Measurements from ENCODE around the gene PATZ1. TPM values are rescaled to one million over a fixed set of nuclear protein-coding genes. Genes with fewer than 3 reads are reported as not detected.
A peak's percentile ranks its signal among the peaks of the same experiment; 100 is the strongest.
"Not testable (repeated sequence)": the region's sequence is repeated elsewhere in the genome, so short reads cannot be mapped to it uniquely, and the experiment has no call there.

The PATZ1 gene
- polyA plus RNA-seq, 4 donors: 4.2 to 42.0 (median 12.8) TPM

DNA sequence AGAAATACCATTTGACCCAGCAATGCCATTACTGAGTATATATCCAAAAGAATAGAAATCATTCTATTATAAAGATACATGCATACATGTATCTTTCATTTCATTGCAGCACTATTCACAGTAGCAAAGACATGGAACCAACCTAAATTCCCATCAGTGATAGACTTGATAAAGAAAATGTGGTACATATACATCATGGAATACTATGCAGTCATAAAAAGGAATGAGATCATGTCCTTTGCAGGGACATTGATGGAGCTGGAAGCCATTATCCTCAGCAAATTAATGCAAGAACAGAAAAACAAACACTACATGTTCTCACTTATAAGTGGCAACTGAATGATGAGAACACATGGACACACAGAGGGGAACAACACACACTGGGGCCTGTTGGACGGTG, 31.9 kb downstream of the PATZ1 start:
- H3K36me3 ChIP-seq (ENCODE audit: control insufficient read depth in 3 of 3, insufficient read depth in 2 of 3, low read depth in 1 of 3, low read length in 3 of 3); FAIRE-seq; H3K27me3 ChIP-seq (ENCODE audit: control insufficient read depth in 3 of 3, insufficient read depth in 3 of 3, low read length in 3 of 3); H3K27ac ChIP-seq (ENCODE audit: low read depth in 1 of 3, low read length in 2 of 3); H3K4me3 ChIP-seq (ENCODE audit: low read depth in 1 of 3, low read length in 3 of 3); DNase-seq; H3K9me3 ChIP-seq (ENCODE audit: control insufficient read depth in 2 of 2, insufficient read depth in 1 of 2, low read depth in 1 of 2, low read length in 1 of 2); H3K4me1 ChIP-seq (ENCODE audit: control insufficient read depth in 3 of 3, insufficient read depth in 2 of 3, low read depth in 1 of 3, low read length in 2 of 3): not testable (repeated sequence)
- WGBS, 3 donors: 95 to 100% (median 96%) methylated on average over 1 of the region's 1 CpG

DNA sequence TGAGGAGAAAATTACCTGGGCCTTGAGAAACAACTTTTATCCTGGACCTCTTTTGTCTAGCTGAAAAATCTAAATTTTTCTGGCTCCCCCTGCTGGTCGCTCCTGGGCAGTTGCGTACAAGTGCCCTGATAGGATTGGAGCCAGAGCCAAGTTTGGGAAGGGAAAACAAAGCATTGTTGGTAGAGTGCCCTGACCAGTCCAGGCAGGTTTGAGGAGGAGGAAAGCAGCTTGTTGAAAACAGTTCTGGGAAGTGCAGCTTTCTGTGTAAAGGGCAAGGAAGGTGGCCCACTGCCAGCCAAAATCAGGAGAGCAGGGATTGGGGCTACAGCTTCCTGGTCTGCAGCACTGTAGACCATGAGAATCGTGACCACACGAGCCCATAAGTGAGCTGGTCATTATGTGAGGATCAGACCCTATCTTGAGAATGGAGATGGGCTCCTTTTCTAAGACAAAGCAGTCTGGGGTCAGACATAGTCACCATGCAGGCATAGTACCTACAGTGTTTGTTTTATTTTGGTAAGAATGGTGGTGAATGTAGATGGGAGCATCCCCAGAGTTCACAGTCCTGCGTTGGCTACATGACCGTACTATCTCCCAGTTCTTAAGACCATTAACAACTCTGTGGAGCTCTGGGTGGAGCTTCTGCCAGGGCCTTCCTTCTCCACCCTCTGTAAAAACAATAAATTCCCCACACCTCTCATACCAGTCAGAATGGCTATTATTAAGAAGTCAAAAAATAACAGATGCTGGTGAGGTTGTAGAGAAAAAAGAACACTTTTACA, 32.6 kb downstream of the PATZ1 start:
- Histone ChIP-seq H3K36me3 (ENCODE audit: control insufficient read depth in 3 of 3, insufficient read depth in 2 of 3, low read depth in 1 of 3, low read length in 3 of 3) (no peaks in the 10 kb centered on the region), H3K4me3 (ENCODE audit: low read depth in 1 of 3, low read length in 3 of 3) (no peak overlapping the region), H3K4me1 (ENCODE audit: control insufficient read depth in 3 of 3, insufficient read depth in 2 of 3, low read depth in 1 of 3, low read length in 2 of 3) (peaks cover 0 to 4% (median 0%) of the 10 kb centered on the region in 3 donors), H3K27ac (ENCODE audit: low read depth in 1 of 3, low read length in 2 of 3) (peak overlapping the region in 1 of 3 donors; percentile 79), H3K27me3 (ENCODE audit: control insufficient read depth in 3 of 3, insufficient read depth in 3 of 3, low read length in 3 of 3) (no peaks in the 10 kb centered on the region), H3K9me3 (ENCODE audit: control insufficient read depth in 2 of 2, insufficient read depth in 1 of 2, low read depth in 1 of 2, low read length in 1 of 2) (peaks cover 0 to 5% of the 10 kb centered on the region in 2 donors)
- DNase-seq (peak; percentile 73), FAIRE-seq (no peak)
- WGBS, 3 donors: 16 to 28% (median 23%) methylated on average over 6 of the region's 6 CpGs

DNA sequence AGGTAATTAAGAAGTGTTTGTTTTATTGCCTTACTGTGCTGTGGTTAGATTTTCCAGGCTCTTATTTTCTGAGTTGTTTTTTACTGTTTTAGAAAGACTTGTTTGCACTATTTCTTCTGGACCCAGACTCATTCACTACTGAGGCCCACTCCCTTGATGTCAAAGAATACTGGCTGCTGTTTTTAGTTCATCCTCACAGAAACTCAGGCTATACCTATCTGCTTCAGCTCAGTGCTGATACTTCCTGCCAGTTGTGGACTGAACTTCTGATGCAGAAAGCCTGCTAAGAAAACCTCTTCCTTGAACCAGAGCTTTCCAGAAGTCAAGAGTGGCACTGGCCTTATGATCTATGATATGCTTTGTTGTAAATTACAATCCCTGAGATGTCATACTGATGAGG, 38.0 kb downstream of the PATZ1 start:
- DNase-seq (no peak), FAIRE-seq (no peak)
- no peaks in the 10 kb centered on the region for H3K9me3 ChIP-seq (ENCODE audit: control insufficient read depth in 2 of 2, insufficient read depth in 1 of 2, low read depth in 1 of 2, low read length in 1 of 2)
- no peaks in the 10 kb centered on the region for H3K4me1 ChIP-seq (ENCODE audit: control insufficient read depth in 3 of 3, insufficient read depth in 2 of 3, low read depth in 1 of 3, low read length in 2 of 3)
- H3K4me3 ChIP-seq (ENCODE audit: low read depth in 1 of 3, low read length in 3 of 3): no peak overlapping the region
- H3K27ac ChIP-seq (ENCODE audit: low read depth in 1 of 3, low read length in 2 of 3): no peak overlapping the region
- H3K36me3 ChIP-seq (ENCODE audit: control insufficient read depth in 3 of 3, insufficient read depth in 2 of 3, low read depth in 1 of 3, low read length in 3 of 3): no peaks in the 10 kb centered on the region
- H3K27me3 ChIP-seq (ENCODE audit: control insufficient read depth in 3 of 3, insufficient read depth in 3 of 3, low read length in 3 of 3): no peaks in the 10 kb centered on the region

DNA sequence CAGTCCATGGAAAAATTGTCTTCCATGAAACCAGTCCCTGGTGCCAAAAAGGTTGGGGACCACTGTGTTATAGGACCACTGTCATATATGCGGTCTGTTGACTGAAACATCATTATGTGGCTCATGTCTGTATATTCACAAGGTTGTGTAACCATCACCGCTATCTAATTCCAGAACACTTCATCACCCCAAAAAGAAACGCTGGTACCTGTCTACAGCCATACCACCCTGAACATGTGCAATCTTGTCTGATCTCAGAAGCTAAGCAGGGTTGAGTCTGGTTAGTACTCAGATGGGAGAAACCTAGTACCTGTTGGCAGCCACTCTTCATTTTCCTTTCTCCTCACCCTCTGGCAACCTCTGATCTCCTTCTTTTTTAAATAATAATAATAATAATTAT, 41.0 kb downstream of the PATZ1 start:
- H3K36me3 ChIP-seq (ENCODE audit: control insufficient read depth in 3 of 3, insufficient read depth in 2 of 3, low read depth in 1 of 3, low read length in 3 of 3): no peaks in the 10 kb centered on the region
- 90 to 94% (median 91%) methylated on average over 3 of the region's 3 CpGs for WGBS, 3 donors
- FAIRE-seq: no peak

DNA sequence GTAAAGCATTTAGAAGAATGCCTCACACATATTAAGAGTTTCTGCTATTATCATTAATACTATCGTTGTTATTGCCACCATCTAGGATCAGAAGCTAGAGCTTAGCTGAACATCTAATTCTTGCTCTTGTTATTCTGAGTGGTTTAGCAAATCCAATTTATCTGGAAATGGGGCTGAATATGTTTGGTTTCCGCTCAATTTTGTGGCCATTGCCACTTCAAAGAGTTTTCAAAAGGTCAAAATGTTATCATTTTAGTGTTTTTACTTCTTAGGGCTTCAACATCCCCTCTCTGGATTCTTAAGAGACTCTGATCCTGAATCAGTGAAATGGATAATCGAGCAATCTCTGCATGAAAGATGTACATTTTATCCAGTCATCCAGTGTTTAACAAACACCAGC, 43.6 kb downstream of the PATZ1 start:
- DNase-seq: no peak
- no peaks in the 10 kb centered on the region for H3K36me3 ChIP-seq (ENCODE audit: control insufficient read depth in 3 of 3, insufficient read depth in 2 of 3, low read depth in 1 of 3, low read length in 3 of 3)
- no peak for FAIRE-seq
- no peaks in the 10 kb centered on the region for H3K27me3 ChIP-seq (ENCODE audit: control insufficient read depth in 3 of 3, insufficient read depth in 3 of 3, low read length in 3 of 3)
- no peak overlapping the region for H3K27ac ChIP-seq (ENCODE audit: low read depth in 1 of 3, low read length in 2 of 3)
- no peaks in the 10 kb centered on the region for H3K9me3 ChIP-seq (ENCODE audit: control insufficient read depth in 2 of 2, insufficient read depth in 1 of 2, low read depth in 1 of 2, low read length in 1 of 2)
- no peak overlapping the region for H3K4me3 ChIP-seq (ENCODE audit: low read depth in 1 of 3, low read length in 3 of 3)
- H3K4me1 ChIP-seq (ENCODE audit: control insufficient read depth in 3 of 3, insufficient read depth in 2 of 3, low read depth in 1 of 3, low read length in 2 of 3): peaks cover 0 to 20% (median 3%) of the 10 kb centered on the region in 3 donors
- WGBS, 3 donors: 78 to 93% (median 82%) methylated on average over 3 of the region's 3 CpGs

More for the DNA sequence above, 41.0 kb downstream of the PATZ1 start:
- Histone ChIP-seq H3K9me3 (ENCODE audit: control insufficient read depth in 2 of 2, insufficient read depth in 1 of 2, low read depth in 1 of 2, low read length in 1 of 2) (no peaks in the 10 kb centered on the region), H3K27me3 (ENCODE audit: control insufficient read depth in 3 of 3, insufficient read depth in 3 of 3, low read length in 3 of 3) (no peaks in the 10 kb centered on the region), H3K27ac (ENCODE audit: low read depth in 1 of 3, low read length in 2 of 3) (no peak overlapping the region), H3K4me3 (ENCODE audit: low read depth in 1 of 3, low read length in 3 of 3) (no peak overlapping the region), H3K4me1 (ENCODE audit: control insufficient read depth in 3 of 3, insufficient read depth in 2 of 3, low read depth in 1 of 3, low read length in 2 of 3) (peaks cover 0 to 20% (median 3%) of the 10 kb centered on the region in 3 donors)
- no peak for DNase-seq

DNA sequence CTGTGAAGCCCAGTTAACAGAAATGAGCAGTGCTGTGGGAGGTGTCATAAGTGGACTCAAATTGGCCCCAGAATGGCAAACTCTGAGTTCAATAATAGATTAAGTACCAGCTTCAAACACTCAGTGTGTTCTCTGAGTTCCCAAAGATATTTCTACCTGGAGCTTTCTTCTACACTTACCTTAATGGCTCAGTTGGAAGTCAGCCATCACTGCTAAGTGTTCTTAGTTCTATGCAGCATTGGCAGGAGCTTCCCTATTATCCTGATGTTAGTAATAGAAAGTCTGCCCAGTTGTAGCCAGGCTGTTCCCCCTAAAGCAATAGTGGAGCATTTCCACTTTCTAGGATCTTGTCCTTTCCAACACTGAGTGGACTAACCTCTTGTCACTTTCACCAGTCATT, 44.1 kb downstream of the PATZ1 start:
- DNase-seq (no peak), FAIRE-seq (no peak)
- Histone ChIP-seq H3K4me3 (ENCODE audit: low read depth in 1 of 3, low read length in 3 of 3) (no peak overlapping the region), H3K36me3 (ENCODE audit: control insufficient read depth in 3 of 3, insufficient read depth in 2 of 3, low read depth in 1 of 3, low read length in 3 of 3) (no peaks in the 10 kb centered on the region), H3K4me1 (ENCODE audit: control insufficient read depth in 3 of 3, insufficient read depth in 2 of 3, low read depth in 1 of 3, low read length in 2 of 3) (peaks cover 0 to 22% (median 3%) of the 10 kb centered on the region in 3 donors), H3K27me3 (ENCODE audit: control insufficient read depth in 3 of 3, insufficient read depth in 3 of 3, low read length in 3 of 3) (no peaks in the 10 kb centered on the region), H3K27ac (ENCODE audit: low read depth in 1 of 3, low read length in 2 of 3) (no peak overlapping the region), H3K9me3 (ENCODE audit: control insufficient read depth in 2 of 2, insufficient read depth in 1 of 2, low read depth in 1 of 2, low read length in 1 of 2) (no peaks in the 10 kb centered on the region)

DNA sequence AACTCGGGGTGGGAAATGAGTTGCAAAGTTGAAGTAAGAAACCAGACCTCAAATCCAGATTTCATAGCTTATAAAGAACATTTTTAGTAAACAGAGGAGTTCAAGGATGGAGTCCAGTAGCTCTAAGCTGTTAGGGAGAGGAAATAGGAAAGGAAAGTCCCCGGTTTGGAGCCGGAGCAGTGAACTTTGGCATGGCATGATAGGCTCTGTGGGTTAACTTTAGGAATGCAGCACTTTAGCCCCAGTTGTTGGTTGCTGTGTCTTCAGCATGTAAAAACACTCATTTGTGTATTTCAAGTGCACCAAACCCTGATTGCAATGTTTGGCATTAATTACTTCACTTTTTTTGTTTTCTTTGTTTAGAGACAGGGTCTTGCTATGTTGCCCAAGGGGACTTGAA, 45.2 kb downstream of the PATZ1 start:
- Histone ChIP-seq H3K4me3 (ENCODE audit: low read depth in 1 of 3, low read length in 3 of 3) (no peak overlapping the region), H3K27ac (ENCODE audit: low read depth in 1 of 3, low read length in 2 of 3) (no peak overlapping the region), H3K4me1 (ENCODE audit: control insufficient read depth in 3 of 3, insufficient read depth in 2 of 3, low read depth in 1 of 3, low read length in 2 of 3) (peaks cover 0 to 29% (median 3%) of the 10 kb centered on the region in 3 donors), H3K36me3 (ENCODE audit: control insufficient read depth in 3 of 3, insufficient read depth in 2 of 3, low read depth in 1 of 3, low read length in 3 of 3) (no peaks in the 10 kb centered on the region), H3K27me3 (ENCODE audit: control insufficient read depth in 3 of 3, insufficient read depth in 3 of 3, low read length in 3 of 3) (no peaks in the 10 kb centered on the region), H3K9me3 (ENCODE audit: control insufficient read depth in 2 of 2, insufficient read depth in 1 of 2, low read depth in 1 of 2, low read length in 1 of 2) (no peaks in the 10 kb centered on the region)
- DNase-seq: peak; percentile 52 to 62
- FAIRE-seq: no peak
- WGBS, 3 donors: 11 to 40% (median 39%) methylated on average over 3 of the region's 3 CpGs

DNA sequence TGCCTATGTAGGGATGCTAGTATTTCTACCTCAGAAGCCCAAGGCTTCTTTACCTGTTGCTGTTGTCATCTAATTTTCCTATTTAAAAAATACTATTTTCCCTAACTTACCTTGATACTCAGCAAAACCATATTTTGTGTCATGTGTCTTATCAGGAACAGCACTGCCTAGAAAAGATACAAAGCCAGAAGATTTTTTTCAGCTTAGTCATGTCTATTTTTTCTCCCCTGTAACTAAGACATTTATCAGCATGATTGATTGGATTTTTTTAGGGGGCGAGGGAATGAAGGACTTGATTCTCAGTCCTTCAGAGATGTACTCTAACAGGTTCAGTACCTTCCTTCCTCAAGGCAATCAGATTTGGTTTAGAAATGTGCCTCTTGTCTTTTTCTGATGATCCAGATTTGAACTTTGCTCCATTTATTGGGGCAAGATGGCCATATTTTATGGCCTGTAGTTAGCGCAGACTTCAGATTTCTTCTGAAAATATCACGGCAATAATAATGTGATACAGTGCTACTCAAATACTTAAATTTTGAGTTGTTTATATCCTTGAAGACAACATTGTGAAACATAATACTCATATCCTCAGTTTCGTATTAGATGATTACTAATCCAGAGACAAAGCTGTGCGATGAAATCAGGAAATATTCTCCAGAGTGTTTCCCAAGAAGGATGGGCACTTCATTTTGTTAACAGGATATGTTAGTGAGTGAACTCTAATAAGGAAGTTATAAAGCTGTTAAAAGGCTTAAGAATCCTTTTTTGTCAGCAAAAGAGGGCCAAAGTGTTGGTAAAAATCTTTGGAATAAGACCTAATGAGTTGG, 50.1 kb downstream of the PATZ1 start:
- FAIRE-seq: no peak
- no peak overlapping the region for H3K4me3 ChIP-seq (ENCODE audit: low read depth in 1 of 3, low read length in 3 of 3)
- peak overlapping the region; percentile 37 to 67 (median 65) for H3K27ac ChIP-seq (ENCODE audit: low read depth in 1 of 3, low read length in 2 of 3)
- no peaks in the 10 kb centered on the region for H3K9me3 ChIP-seq (ENCODE audit: control insufficient read depth in 2 of 2, insufficient read depth in 1 of 2, low read depth in 1 of 2, low read length in 1 of 2)
- no peaks in the 10 kb centered on the region for H3K36me3 ChIP-seq (ENCODE audit: control insufficient read depth in 3 of 3, insufficient read depth in 2 of 3, low read depth in 1 of 3, low read length in 3 of 3)
- H3K27me3 ChIP-seq (ENCODE audit: control insufficient read depth in 3 of 3, insufficient read depth in 3 of 3, low read length in 3 of 3): no peaks in the 10 kb centered on the region
- 11 to 35% (median 19%) methylated on average over 5 of the region's 5 CpGs for WGBS, 3 donors
- peak; percentile 51 to 79 for DNase-seq
- H3K4me1 ChIP-seq (ENCODE audit: control insufficient read depth in 3 of 3, insufficient read depth in 2 of 3, low read depth in 1 of 3, low read length in 2 of 3): peaks cover 0 to 24% (median 4%) of the 10 kb centered on the region in 3 donors

Measured in small intestine (tissue), 7 donors.